Kidney glomerular epithelial cell (primary cell): ENCODE measurements around the gene PRDM2.

Source experiments
- DNase-seq: peaks from one replicate; lab custom pipeline; 2025; lab: John Stamatoyannopoulos, UW

The PRDM2 gene

DNA sequence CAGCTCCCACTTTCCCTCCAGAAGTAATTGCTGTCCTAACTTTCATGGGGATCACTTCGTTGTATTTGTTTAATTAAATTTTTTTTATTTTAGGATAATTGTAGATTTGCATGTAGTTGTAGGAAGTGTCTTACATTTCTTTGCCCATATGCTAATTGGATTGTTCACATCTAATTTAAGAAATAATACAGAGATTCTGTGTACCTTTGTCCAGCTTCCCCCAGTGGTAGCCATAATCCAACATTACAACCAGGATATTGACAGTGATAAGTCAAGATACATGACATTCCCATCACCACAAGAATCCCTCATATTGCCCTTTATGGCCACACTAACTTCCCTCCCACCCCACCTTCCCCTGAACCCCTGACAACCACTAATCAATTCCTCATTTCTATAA, 136.6 kb downstream of the PRDM2 start:
- no peak for DNase-seq

DNA sequence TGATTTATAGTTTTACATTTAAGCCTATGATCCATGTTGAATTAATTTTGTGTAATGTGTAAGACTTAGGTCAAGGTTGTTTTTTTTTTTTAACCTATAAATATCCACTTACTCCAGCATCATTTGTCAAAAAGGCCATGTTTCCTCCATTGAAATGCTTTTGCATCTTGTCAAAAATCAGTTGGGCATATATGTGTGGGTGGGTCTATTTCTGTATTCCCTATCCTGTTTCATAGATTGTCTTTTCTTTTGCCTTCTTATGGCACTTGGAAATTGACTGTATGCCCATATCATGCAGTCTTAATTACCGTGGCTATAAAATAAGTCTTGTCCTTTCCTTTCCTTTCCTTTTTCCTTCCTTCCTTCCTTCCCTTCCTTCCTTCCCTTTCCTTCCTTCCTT, 138.2 kb downstream of the PRDM2 start:
- no peak for DNase-seq

DNA sequence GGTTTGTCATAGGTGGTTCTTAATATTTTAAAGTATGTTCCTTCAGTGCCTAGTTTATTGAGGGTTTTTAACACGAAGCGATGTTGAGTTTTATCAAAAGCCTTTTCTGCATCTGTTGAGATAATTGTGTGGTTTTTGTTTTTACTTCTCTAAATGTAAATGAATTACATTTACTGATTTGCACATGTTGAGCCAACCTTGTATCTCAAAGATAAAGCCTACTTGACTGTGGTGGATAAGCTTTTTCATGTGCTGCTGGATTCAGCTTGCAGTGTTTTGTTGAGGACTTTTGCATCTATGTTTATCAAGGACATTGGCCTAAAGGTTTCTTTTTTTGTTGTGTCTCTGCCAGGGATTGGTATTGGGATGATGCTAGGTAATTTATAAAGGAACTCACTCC, 142.5 kb downstream of the PRDM2 start:
- no peak for DNase-seq

GRCh38 chr1:13851726-13852125, 151.7 kb downstream of the PRDM2 start:
- DNase-seq = no peak

- no peak for DNase-seq
Observed at GRCh38 chr1:13855554-13855953, 155.6 kb downstream of the PRDM2 start.

- DNase-seq = no peak
Observed at GRCh38 chr1:13860031-13860430, 160.0 kb downstream of the PRDM2 start.

GRCh38 chr1:13864760-13865159, 164.8 kb downstream of the PRDM2 start:
- no peak for DNase-seq

DNA sequence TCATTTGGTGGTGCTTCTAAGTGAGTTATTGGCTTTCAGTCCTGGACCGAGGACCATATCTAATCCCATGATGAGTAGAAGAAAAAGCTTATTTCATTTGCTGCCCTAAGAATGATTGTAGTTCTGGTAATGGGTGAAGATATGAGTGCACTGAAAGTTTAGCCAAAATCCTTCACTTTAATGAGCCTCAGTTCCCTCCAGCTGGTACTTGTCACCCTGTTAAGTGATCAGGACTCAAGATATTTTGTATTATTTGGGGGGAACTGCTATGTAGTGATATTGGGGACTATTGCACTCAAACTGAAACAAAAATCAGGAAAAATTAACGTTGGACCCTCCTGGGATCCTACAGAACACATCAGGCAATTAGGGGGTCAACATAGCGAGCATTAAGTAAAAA, 165.9 kb downstream of the PRDM2 start:
- DNase-seq = no peak

GRCh38 chr1:13867603-13868002, 167.6 kb downstream of the PRDM2 start:
- DNase-seq = no peak

DNA sequence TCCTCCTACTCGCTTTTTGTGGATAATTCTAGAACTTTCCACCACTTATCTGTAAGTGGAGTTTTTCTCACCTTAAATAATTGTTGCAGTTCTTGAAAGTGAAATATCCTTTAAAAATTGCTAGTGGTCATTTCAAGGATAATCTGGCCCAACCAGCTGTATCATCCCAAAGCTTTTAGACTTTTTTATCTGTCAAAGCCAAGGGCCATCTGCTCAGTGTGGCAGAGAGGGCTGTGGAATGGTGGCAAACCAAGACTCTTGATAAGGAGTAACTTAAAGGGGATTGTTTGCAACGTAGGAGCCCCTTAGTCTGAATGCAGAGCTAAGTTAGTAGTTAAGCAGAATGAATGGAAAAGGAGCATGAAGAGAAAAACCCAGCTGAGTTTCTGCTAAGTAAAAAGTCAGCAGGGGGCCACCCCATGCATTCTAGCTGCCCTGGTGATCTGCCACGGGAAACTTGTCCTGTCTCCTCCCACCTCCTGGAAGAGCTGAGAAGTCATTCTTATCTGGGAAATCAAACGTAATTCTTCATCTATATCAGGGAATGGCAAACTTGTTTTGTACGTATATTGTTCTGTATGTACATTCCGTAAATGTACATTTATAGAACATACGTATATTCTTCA, 169.3 kb downstream of the PRDM2 start:
- DNase-seq = no peak

DNA sequence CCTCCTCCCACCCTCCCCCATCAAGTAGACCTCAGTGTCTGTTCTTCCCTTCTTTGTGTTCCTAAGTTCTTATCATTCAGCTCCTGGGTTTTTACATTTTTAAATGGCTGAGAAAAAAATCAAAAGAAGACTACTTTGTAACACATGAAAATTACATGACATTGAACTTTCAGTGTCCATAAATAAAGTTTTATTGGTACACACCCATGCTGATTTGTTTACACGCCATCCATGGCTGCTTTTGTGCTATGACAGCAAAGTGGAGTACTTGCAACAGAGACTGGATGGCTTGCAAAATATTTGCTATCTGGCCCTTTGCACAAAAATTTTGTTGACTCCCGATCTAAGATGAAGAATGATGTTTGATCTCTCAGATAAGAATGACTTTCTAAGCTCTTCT, 171.4 kb downstream of the PRDM2 start:
- DNase-seq = no peak

DNA sequence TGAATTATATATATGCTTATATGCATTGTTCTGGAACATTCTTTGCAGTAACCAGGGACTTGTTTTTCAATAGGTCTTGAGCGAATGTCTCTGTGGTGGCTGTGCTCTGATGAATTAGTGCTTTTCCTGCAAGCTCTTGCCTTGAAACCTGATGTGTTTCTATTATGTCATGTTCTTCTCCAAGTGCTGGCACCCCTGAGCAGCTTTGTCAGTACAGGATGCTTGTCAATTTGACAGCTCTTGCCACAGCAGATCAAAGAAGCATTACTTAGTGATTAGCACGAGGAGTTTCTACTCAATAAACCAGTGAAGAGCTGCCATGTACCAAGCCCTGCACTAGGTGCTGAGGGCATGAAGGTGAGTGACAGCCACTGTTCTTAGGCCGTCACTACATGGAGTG, 171.9 kb downstream of the PRDM2 start:
- DNase-seq = no peak

GRCh38 chr1:13873032-13873431, 173.0 kb downstream of the PRDM2 start:
- DNase-seq = no peak
